CD4-positive, alpha-beta memory T cell (primary cell): ENCODE data around the gene MEP1A. TPM values are rescaled to one million over a fixed set of nuclear protein-coding genes. Genes with fewer than 3 reads are reported as not detected.
"Not testable (repeated sequence)": the region's sequence is repeated elsewhere in the genome, so short reads cannot be mapped to it uniquely, and the experiment has no call there.

ENCODE experiments used
- CTCF ChIA-PET: fragments of 350-600 bp; sonication (Branson Sonifier 250); formaldehyde crosslinking; loops from one replicate; lab custom pipeline; 2021; ENCODE audit warnings: inconsistent platforms; ENCODE audit not compliant: partially characterized antibody; lab: Charles Lee
- POLR2A ChIA-PET: fragments of 350-600 bp; sonication (Branson Sonifier 250); formaldehyde crosslinking; loops from one replicate; lab custom pipeline; 2021; ENCODE audit not compliant: partially characterized antibody; lab: Charles Lee
- DNase-seq, 5 donors: peaks; one replicate each; pipeline versions ENCODE4 v3.0.0 to v3.0.0-alpha.2; 2020 to 2022; ENCODE audit warnings: mixed read lengths in 1 of 5
- H3K27ac ChIP-seq: one replicate; pipeline ENCODE4 v1.7.0; 2013; ENCODE audit warnings: low read depth, low read length
- H3K27me3 ChIP-seq: 2 replicates; pipeline ENCODE4 v1.7.0; 2013; ENCODE audit warnings: mild to moderate bottlenecking, low read length, moderate library complexity; ENCODE audit not compliant: insufficient read depth
- H3K36me3 ChIP-seq: 2 replicates; pipeline ENCODE4 v1.7.0; 2013; ENCODE audit warnings: mild to moderate bottlenecking, low read length, moderate library complexity; ENCODE audit not compliant: insufficient read depth
- H3K4me1 ChIP-seq: 2 replicates; pipeline ENCODE4 v1.7.0; 2013; ENCODE audit warnings: mild to moderate bottlenecking, low read length, moderate library complexity; ENCODE audit not compliant: insufficient read depth
- H3K4me3 ChIP-seq, 2 donors: one replicate each; pipeline ENCODE4 v1.7.0; 2013; ENCODE audit warnings: low read length in 2 of 2, mild to moderate bottlenecking in 1 of 2
- H3K9me3 ChIP-seq, 2 donors: one replicate each; pipeline ENCODE4 v1.7.0; 2013; ENCODE audit warnings: low read length in 2 of 2, control low read depth in 1 of 2; ENCODE audit not compliant: control insufficient read depth in 1 of 2
- H3K27ac Mint-ChIP-seq, 7 donors: one replicate each; pipeline ENCODE4 v1.8.0; 2020 to 2021; ENCODE audit warnings: mixed read lengths in 7 of 7, mild to moderate bottlenecking in 6 of 7, inconsistent platforms in 3 of 7, moderate library complexity in 3 of 7
- H3K27me3 Mint-ChIP-seq, 2 donors: one replicate each; pipeline ENCODE4 v1.8.0; 2020 to 2021; ENCODE audit warnings: mixed read lengths in 2 of 2
- H3K36me3 Mint-ChIP-seq, 2 donors: one replicate each; pipeline ENCODE4 v1.8.0; 2020 to 2021; ENCODE audit warnings: mixed read lengths in 2 of 2, inconsistent platforms in 1 of 2, mild to moderate bottlenecking in 1 of 2
- H3K4me1 Mint-ChIP-seq, 4 donors: one replicate each; pipeline ENCODE4 v1.8.0; 2020 to 2021; ENCODE audit warnings: mixed read lengths in 4 of 4, mild to moderate bottlenecking in 1 of 4
- H3K4me3 Mint-ChIP-seq, 8 donors: one replicate each; pipeline ENCODE4 v1.8.0; 2020 to 2021; ENCODE audit warnings: mixed read lengths in 8 of 8, mild to moderate bottlenecking in 7 of 8, moderate library complexity in 6 of 8, inconsistent platforms in 3 of 8
- H3K9me3 Mint-ChIP-seq, 8 donors: one replicate each; pipeline ENCODE4 v1.8.0; 2020 to 2021; ENCODE audit warnings: mixed read lengths in 8 of 8, mild to moderate bottlenecking in 5 of 8, inconsistent platforms in 3 of 8, moderate library complexity in 1 of 8
- intact Hi-C: fragments of 100-400 bp; cut with micrococcal nuclease; formaldehyde crosslinking; loops from one replicate; pipeline ENCODE4 v1.15.1; 2023
- polyA plus RNA-seq, 2 donors: library from polyadenylated mRNA; unstranded; fragments of 300-500 nt; fragmentation: Illumina TruSeq; gene quantifications; one replicate each; pipeline ENCODE4 v1.2.3, GENCODE V29; 2021
- total RNA-seq, 2 experiments: library from RNA; stranded (reverse); gene quantifications; one replicate each; pipeline ENCODE4 v1.2.3, GENCODE V29; 2021

Gene MEP1A
- total and polyA plus RNA-seq, 4 experiments from 2014 or later: not detected

GRCh38 chr6:46851576-46851975 lies 58.4 kb downstream of the MEP1A start:
- POLR2A ChIA-PET: not testable (repeated sequence)
- peaks cover 16 to 20% of the 10 kb centered on the region in 2 donors for H3K27me3 Mint-ChIP-seq

GRCh38 chr6:46855966-46856365 lies 62.8 kb downstream of the MEP1A start:
- DNase-seq, H3K36me3 ChIP-seq, H3K4me1 ChIP-seq, H3K36me3 Mint-ChIP-seq, H3K27me3 ChIP-seq, H3K4me3 ChIP-seq, H3K4me1 Mint-ChIP-seq, H3K27ac ChIP-seq, POLR2A ChIA-PET, H3K9me3 ChIP-seq, H3K4me3 Mint-ChIP-seq, H3K9me3 Mint-ChIP-seq, intact Hi-C loops, H3K27ac Mint-ChIP-seq: not testable (repeated sequence)
- H3K27me3 Mint-ChIP-seq: peaks cover 5 to 11% of the 10 kb centered on the region in 2 donors
- CTCF ChIA-PET: interaction anchor here (1.4 kb wide), 1 partner anchor 28 kb away, joined by 3 read pairs; no protein-coding TSS in a partner anchor

More at GRCh38 chr6:46851576-46851975, 58.4 kb downstream of the MEP1A start:
- H3K4me1 ChIP-seq, H3K36me3 Mint-ChIP-seq, H3K4me3 Mint-ChIP-seq, CTCF ChIA-PET, H3K27ac ChIP-seq, H3K27me3 ChIP-seq, intact Hi-C loops, H3K27ac Mint-ChIP-seq, H3K4me3 ChIP-seq, H3K36me3 ChIP-seq, H3K9me3 Mint-ChIP-seq, H3K9me3 ChIP-seq, DNase-seq: not testable (repeated sequence)
- peaks cover 0 to 14% (median 7%) of the 10 kb centered on the region in 4 donors for H3K4me1 Mint-ChIP-seq

DNA sequence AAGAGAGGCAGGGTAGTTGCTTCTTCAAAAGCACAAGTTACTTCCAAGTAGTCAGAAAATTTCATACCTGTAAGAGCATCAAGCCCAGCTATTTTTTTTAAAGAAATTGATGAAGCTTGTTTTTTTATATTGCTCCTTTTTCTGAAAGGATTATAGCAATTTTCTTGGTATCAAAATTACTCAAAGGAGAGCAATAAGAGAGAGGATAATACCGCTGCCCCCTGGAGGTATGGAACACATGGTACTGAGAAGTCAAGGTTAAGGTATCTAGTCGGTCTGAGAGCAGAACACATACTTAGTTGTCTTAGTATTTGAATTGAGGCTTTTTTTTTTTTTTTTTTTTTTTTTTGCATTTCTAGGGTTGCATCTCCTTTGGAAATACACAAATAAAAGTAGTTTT lies 69.2 kb downstream of the MEP1A start:
- intact Hi-C loops: no loop called here
- Histone ChIP-seq H3K9me3 (no peaks in the 10 kb centered on the region), H3K27me3 (no peaks in the 10 kb centered on the region), H3K4me1 (no peaks in the 10 kb centered on the region), H3K4me3 (no peak overlapping the region), H3K27ac (no peak overlapping the region), H3K36me3 (no peaks in the 10 kb centered on the region)
- Mint-ChIP-seq H3K9me3 (peaks cover 0 to under 1% (median 0%) of the 10 kb centered on the region in 8 donors), H3K4me3 (no peak overlapping the region), H3K27me3 (peaks cover 7 to 8% of the 10 kb centered on the region in 2 donors), H3K36me3 (no peaks in the 10 kb centered on the region), H3K27ac (no peak overlapping the region), H3K4me1 (no peaks in the 10 kb centered on the region)
- ChIA-PET CTCF (interaction anchor here (0.9 kb wide), 1 partner anchor 14 kb away, joined by 3 read pairs; no protein-coding TSS in a partner anchor), POLR2A (no interaction called here)
- no peak for DNase-seq

GRCh38 chr6:46863791-46864190 lies 70.6 kb downstream of the MEP1A start:
- Histone ChIP-seq H3K9me3 (no peaks in the 10 kb centered on the region), H3K4me1 (no peaks in the 10 kb centered on the region), H3K36me3 (no peaks in the 10 kb centered on the region), H3K27ac (no peak overlapping the region), H3K27me3 (no peaks in the 10 kb centered on the region), H3K4me3 (no peak overlapping the region)
- Mint-ChIP-seq H3K27ac (no peak overlapping the region), H3K27me3 (peaks cover 5 to 8% of the 10 kb centered on the region in 2 donors), H3K4me3 (no peak overlapping the region), H3K9me3 (peaks cover 0 to 2% (median 0%) of the 10 kb centered on the region in 8 donors), H3K36me3 (no peaks in the 10 kb centered on the region), H3K4me1 (no peaks in the 10 kb centered on the region)
- DNase-seq: no peak
- ChIA-PET CTCF (no interaction called here), POLR2A (no interaction called here)
- intact Hi-C loops: no loop called here

GRCh38 chr6:46865221-46865620 lies 72.0 kb downstream of the MEP1A start:
- Histone ChIP-seq H3K27ac (no peak overlapping the region), H3K27me3 (no peaks in the 10 kb centered on the region), H3K36me3 (no peaks in the 10 kb centered on the region), H3K4me1 (no peaks in the 10 kb centered on the region), H3K9me3 (no peaks in the 10 kb centered on the region), H3K4me3 (no peak overlapping the region)
- H3K4me1 Mint-ChIP-seq: no peaks in the 10 kb centered on the region
- H3K27ac Mint-ChIP-seq: no peak overlapping the region
- no peak overlapping the region for H3K4me3 Mint-ChIP-seq
- ChIA-PET CTCF (no interaction called here), POLR2A (no interaction called here)
- DNase-seq: no peak
- H3K9me3 Mint-ChIP-seq: peaks cover 0 to 2% (median 0%) of the 10 kb centered on the region in 8 donors
- peaks cover 5 to 6% of the 10 kb centered on the region in 2 donors for H3K27me3 Mint-ChIP-seq
- intact Hi-C loops: no loop called here
- H3K36me3 Mint-ChIP-seq: no peaks in the 10 kb centered on the region

DNA sequence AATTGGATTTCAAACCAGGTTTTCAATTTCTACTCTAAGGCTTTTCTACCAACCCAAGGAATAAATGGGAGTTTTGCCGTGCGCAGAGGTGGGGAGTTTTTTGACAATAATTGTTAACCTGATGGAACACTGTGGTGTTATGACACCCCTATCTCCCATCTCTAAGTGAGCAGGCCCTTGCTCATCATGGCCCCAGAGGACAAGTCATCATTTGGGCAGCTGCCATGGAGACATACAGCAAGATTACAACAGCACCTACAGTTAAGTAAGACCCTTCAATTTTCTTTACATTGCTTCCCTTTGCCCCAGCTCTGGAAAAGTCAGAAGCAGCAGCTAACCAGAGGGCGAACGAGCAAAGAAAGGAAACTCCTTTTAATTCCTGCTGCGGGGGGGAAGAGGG lies 74.2 kb downstream of the MEP1A start:
- H3K4me1 Mint-ChIP-seq: no peaks in the 10 kb centered on the region
- no peak overlapping the region for H3K4me3 Mint-ChIP-seq
- Histone ChIP-seq H3K4me1 (no peaks in the 10 kb centered on the region), H3K36me3 (no peaks in the 10 kb centered on the region), H3K9me3 (no peaks in the 10 kb centered on the region), H3K4me3 (no peak overlapping the region), H3K27ac (no peak overlapping the region), H3K27me3 (no peaks in the 10 kb centered on the region)
- H3K27ac Mint-ChIP-seq: no peak overlapping the region
- CTCF ChIA-PET: no interaction called here
- peaks cover 7% of the 10 kb centered on the region in 2 donors for H3K27me3 Mint-ChIP-seq
- H3K36me3 Mint-ChIP-seq: no peaks in the 10 kb centered on the region
- intact Hi-C loops: no loop called here
- POLR2A ChIA-PET: no interaction called here
- peaks cover 0 to 2% (median 0%) of the 10 kb centered on the region in 8 donors for H3K9me3 Mint-ChIP-seq
- DNase-seq: no peak

DNA sequence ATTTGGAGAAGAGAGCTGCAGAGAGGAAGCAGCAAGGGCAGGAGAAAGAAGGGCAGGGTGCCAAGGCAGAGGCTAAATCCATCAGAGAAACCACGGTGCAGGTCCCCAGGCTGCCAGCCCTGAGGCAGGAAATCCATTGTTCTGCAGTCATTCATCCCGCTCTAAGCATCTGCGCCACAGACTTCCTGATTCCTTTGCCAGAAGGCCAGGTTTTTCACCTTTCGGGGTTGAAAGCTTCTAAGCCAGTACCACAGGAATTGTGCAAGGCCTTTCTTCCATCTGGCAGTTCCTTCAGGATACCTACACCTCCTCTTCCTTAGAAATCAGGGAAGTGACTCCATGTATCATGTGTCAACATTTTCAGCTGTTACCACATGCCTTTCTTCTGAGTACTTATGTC lies 82.9 kb downstream of the MEP1A start:
- Mint-ChIP-seq H3K9me3 (peaks cover 0 to 3% (median 0%) of the 10 kb centered on the region in 8 donors), H3K4me1 (no peaks in the 10 kb centered on the region), H3K27me3 (peaks cover 5 to 6% of the 10 kb centered on the region in 2 donors), H3K27ac (no peak overlapping the region), H3K4me3 (no peak overlapping the region), H3K36me3 (no peaks in the 10 kb centered on the region)
- CTCF ChIA-PET: no interaction called here
- H3K9me3 ChIP-seq: no peaks in the 10 kb centered on the region
- H3K27ac ChIP-seq: no peak overlapping the region
- H3K4me1 ChIP-seq: no peaks in the 10 kb centered on the region
- POLR2A ChIA-PET: no interaction called here
- no peak for DNase-seq
- no peaks in the 10 kb centered on the region for H3K36me3 ChIP-seq
- no peak overlapping the region for H3K4me3 ChIP-seq
- intact Hi-C loops: no loop called here
- H3K27me3 ChIP-seq: peaks cover 4% of the 10 kb centered on the region

DNA sequence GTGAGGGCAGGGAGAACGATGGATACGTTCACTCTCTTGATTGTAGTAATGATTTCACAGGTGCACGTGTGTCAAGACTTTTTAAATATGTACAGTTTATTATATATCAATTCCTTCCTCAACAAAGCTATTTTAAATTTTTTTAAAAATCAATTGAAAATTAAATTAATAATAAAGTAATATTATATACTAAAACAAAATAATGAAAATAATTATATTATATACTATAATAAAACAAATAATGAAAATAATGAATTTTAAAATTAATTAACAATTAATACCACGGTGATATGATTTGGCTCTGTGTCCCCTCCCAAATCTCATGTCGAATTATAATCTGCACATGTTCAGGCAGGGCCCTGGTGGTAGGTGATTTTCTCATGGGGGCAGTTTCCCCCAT lies 85.8 kb downstream of the MEP1A start:
- H3K4me3 Mint-ChIP-seq: no peak overlapping the region
- peaks cover 0 to 3% (median 0%) of the 10 kb centered on the region in 8 donors for H3K9me3 Mint-ChIP-seq
- no peak overlapping the region for H3K27ac ChIP-seq
- peaks cover 4% of the 10 kb centered on the region for H3K27me3 ChIP-seq
- H3K36me3 Mint-ChIP-seq: no peaks in the 10 kb centered on the region
- no peak for DNase-seq
- no peak overlapping the region for H3K4me3 ChIP-seq
- H3K9me3 ChIP-seq: no peaks in the 10 kb centered on the region
- no peaks in the 10 kb centered on the region for H3K4me1 Mint-ChIP-seq
- H3K27me3 Mint-ChIP-seq: peaks cover 4 to 5% of the 10 kb centered on the region in 2 donors
- CTCF ChIA-PET: no interaction called here
- POLR2A ChIA-PET: no interaction called here
- no peaks in the 10 kb centered on the region for H3K36me3 ChIP-seq
- H3K27ac Mint-ChIP-seq: no peak overlapping the region
- no peaks in the 10 kb centered on the region for H3K4me1 ChIP-seq
- intact Hi-C loops: no loop called here
